Thymus (tissue), 11 donors: Measurements from ENCODE around the gene REM2. TPM values are rescaled to one million over a fixed set of nuclear protein-coding genes. Genes with fewer than 3 reads are reported as not detected.

Source experiments
- DNase-seq, 9 donors: peaks; one replicate each; pipeline ENCODE4 v3.0.0-alpha.2; 2013; ENCODE audit warnings: low spot score in 9 of 9, low read depth in 6 of 9, missing footprints in 1 of 9
- H3K27ac ChIP-seq, 2 donors: one replicate each; pipeline ENCODE4 v1.5.1; 2013; ENCODE audit warnings: control low read depth in 1 of 2, low read depth in 1 of 2, low read length in 1 of 2, mild to moderate bottlenecking in 1 of 2, moderate library complexity in 1 of 2
- H3K27me3 ChIP-seq, 2 donors: one replicate each; pipeline ENCODE4 v1.5.1; 2013; ENCODE audit warnings: low read length in 1 of 2; ENCODE audit not compliant: control insufficient read depth in 2 of 2, insufficient read depth in 1 of 2
- H3K36me3 ChIP-seq, 2 donors: one replicate each; pipeline ENCODE4 v1.5.1; 2013; ENCODE audit warnings: low read length in 1 of 2, mild to moderate bottlenecking in 1 of 2, moderate library complexity in 1 of 2; ENCODE audit not compliant: control insufficient read depth in 2 of 2, insufficient read depth in 2 of 2
- H3K4me1 ChIP-seq, 2 donors: one replicate each; pipeline ENCODE4 v1.5.1; 2013; ENCODE audit warnings: low read length in 2 of 2; ENCODE audit not compliant: control insufficient read depth in 2 of 2, insufficient read depth in 2 of 2
- H3K4me3 ChIP-seq, 2 donors: one replicate each; pipeline ENCODE4 v1.5.1; 2013; ENCODE audit warnings: low read length in 2 of 2, control low read depth in 1 of 2, mild to moderate bottlenecking in 1 of 2
- H3K9me3 ChIP-seq, 2 donors: one replicate each; pipeline ENCODE4 v1.5.1; 2013; ENCODE audit warnings: low read length in 1 of 2, mild to moderate bottlenecking in 1 of 2; ENCODE audit not compliant: control insufficient read depth in 2 of 2, insufficient read depth in 1 of 2
- WGBS: extraction: QIAGEN DNeasy Blood & Tissue Kit; methylation state at CpG from one replicate; pipeline ENCODE4 v1.1.7; 2013; 5-methylcytosine and 5-hydroxymethylcytosine counted together
- polyA plus RNA-seq: library from polyadenylated mRNA; stranded (reverse); fragments of 200-250 nt; gene quantifications from one replicate; pipeline ENCODE4 v1.2.3, GENCODE V29; 2013
- total RNA-seq: library from RNA; stranded (reverse); fragments of 120-200 nt; gene quantifications from one replicate; pipeline ENCODE4 v1.2.4, GENCODE V29; 2013
- donor health status: healthy.

REM2 gene
- total and polyA plus RNA-seq, 2 donors = 0.47 to 3.2 TPM

GRCh38 chr14:22871224-22872032 is 11.6 kb upstream of the REM2 start, which contains the start of gene LRP10:
Gene LRP10 (plus strand): TSS chr14:22871740. CDS start chr14:22872304, 564 bp downstream.
- Histone ChIP-seq H3K9me3 (no peaks in the 10 kb centered on the region), H3K27ac (peak within 1 kb of the TSS; percentile 92 to 98), H3K27me3 (no peaks in the 10 kb centered on the region), H3K4me3 (peak within 1 kb of the TSS; percentile 68 to 88), H3K36me3 (peaks cover 26 to 31% of the 10 kb centered on the region in 2 donors), H3K4me1 (peaks cover 5 to 14% of the 10 kb centered on the region in 2 donors)
- DNase-seq = peak in 6 of 9 donors; percentile 64 to 88 (median 76)
- WGBS = 1% methylated on average over 50 of the region's 50 CpGs

DNA sequence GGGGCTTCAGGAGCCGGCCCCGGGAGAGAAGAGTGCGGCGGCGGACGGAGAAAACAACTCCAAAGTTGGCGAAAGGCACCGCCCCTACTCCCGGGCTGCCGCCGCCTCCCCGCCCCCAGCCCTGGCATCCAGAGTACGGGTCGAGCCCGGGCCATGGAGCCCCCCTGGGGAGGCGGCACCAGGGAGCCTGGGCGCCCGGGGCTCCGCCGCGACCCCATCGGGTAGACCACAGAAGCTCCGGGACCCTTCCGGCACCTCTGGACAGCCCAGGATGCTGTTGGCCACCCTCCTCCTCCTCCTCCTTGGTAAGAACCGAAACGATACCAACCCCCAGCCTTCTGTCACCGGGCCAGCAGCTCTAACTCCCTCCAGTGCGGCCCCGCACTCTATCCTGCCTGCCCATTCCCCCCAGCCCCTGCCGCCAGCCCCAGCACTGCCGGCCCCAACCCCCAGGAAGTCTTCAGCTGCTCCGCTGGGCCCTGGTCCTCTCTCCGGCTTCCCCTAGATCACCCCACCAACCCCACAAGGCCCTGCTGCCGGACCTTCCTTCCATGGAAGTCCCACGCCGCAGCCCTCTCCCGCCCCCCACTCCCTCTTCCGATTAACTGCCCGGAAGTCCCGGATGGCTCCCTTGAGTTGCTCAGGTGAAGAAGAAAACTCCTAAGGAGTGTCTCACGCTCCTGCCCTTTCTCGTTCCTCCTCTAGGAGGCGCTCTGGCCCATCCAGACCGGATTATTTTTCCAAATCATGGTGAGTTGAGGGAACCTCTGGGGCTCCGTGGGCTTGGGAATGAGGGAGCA is 10.8 kb upstream of the REM2 start:
- Histone ChIP-seq H3K9me3 (no peaks in the 10 kb centered on the region), H3K36me3 (peaks cover 34 to 39% of the 10 kb centered on the region in 2 donors), H3K4me3 (peak overlapping the region; percentile 68 to 88), H3K27me3 (no peaks in the 10 kb centered on the region), H3K4me1 (peaks cover 5 to 14% of the 10 kb centered on the region in 2 donors), H3K27ac (peak overlapping the region; percentile 92 to 98)
- DNase-seq = peak in 6 of 9 donors; percentile 58 to 88 (median 77)
- whole genome bisulfite sequencing = under 1% methylated on average over 45 of the region's 45 CpGs

GRCh38 chr14:22872833-22873520 is 10.0 kb upstream of the REM2 start:
- H3K4me3 ChIP-seq = peak overlapping the region; percentile 68 to 88
- no peaks in the 10 kb centered on the region for H3K27me3 ChIP-seq
- H3K9me3 ChIP-seq = no peaks in the 10 kb centered on the region
- H3K36me3 ChIP-seq = peaks cover 42 to 47% of the 10 kb centered on the region in 2 donors
- no peak for DNase-seq
- H3K27ac ChIP-seq = no peak overlapping the region
- WGBS = 77% methylated on average over 10 of the region's 10 CpGs
- peaks cover 5 to 14% of the 10 kb centered on the region in 2 donors for H3K4me1 ChIP-seq

GRCh38 chr14:22875003-22875747 is 7.8 kb upstream of the REM2 start:
- Histone ChIP-seq H3K27ac (no peak overlapping the region), H3K9me3 (no peaks in the 10 kb centered on the region), H3K36me3 (peaks cover 50 to 54% of the 10 kb centered on the region in 2 donors), H3K4me1 (peaks cover 5 to 12% of the 10 kb centered on the region in 2 donors), H3K4me3 (no peak overlapping the region), H3K27me3 (no peaks in the 10 kb centered on the region)
- WGBS = over 99% methylated on average over 15 of the region's 15 CpGs
- no peak for DNase-seq

DNA sequence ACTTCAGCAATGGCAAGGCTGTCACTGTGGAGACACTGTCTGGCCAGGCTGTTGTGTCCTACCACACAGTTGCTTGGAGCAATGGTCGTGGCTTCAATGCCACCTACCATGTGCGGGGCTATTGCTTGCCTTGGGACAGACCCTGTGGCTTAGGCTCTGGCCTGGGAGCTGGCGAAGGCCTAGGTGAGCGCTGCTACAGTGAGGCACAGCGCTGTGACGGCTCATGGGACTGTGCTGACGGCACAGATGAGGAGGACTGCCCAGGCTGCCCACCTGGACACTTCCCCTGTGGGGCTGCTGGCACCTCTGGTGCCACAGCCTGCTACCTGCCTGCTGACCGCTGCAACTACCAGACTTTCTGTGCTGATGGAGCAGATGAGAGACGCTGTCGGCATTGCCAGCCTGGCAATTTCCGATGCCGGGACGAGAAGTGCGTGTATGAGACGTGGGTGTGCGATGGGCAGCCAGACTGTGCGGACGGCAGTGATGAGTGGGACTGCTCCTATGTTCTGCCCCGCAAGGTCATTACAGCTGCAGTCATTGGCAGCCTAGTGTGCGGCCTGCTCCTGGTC is 7.2 kb upstream of the REM2 start:
- Histone ChIP-seq H3K27ac (no peak overlapping the region), H3K9me3 (no peaks in the 10 kb centered on the region), H3K4me1 (peaks cover 5 to 8% of the 10 kb centered on the region in 2 donors), H3K36me3 (peaks cover 50 to 54% of the 10 kb centered on the region in 2 donors), H3K4me3 (no peak overlapping the region), H3K27me3 (no peaks in the 10 kb centered on the region)
- WGBS = 99% methylated on average over 20 of the region's 20 CpGs
- no peak for DNase-seq

GRCh38 chr14:22877000-22877501 is 6.0 kb upstream of the REM2 start:
- H3K27ac ChIP-seq = no peak overlapping the region
- H3K27me3 ChIP-seq = peaks cover 0 to 4% of the 10 kb centered on the region in 2 donors
- no peak for DNase-seq
- H3K9me3 ChIP-seq = no peaks in the 10 kb centered on the region
- H3K4me3 ChIP-seq = no peak overlapping the region
- H3K4me1 ChIP-seq = peaks cover 5 to 10% of the 10 kb centered on the region in 2 donors
- H3K36me3 ChIP-seq = peaks cover 50 to 54% of the 10 kb centered on the region in 2 donors
- 99% methylated on average over 22 of the region's 22 CpGs for WGBS

- Histone ChIP-seq H3K36me3 (peaks cover 49 to 50% of the 10 kb centered on the region in 2 donors), H3K4me3 (no peak overlapping the region), H3K27me3 (peaks cover 0 to 17% of the 10 kb centered on the region in 2 donors), H3K4me1 (peaks cover 0 to 15% of the 10 kb centered on the region in 2 donors), H3K9me3 (no peaks in the 10 kb centered on the region), H3K27ac (no peak overlapping the region)
- DNase-seq = no peak
- 96% methylated on average over 8 of the region's 8 CpGs for WGBS
Observed at GRCh38 chr14:22878271-22879246, 4.5 kb upstream of the REM2 start.
